GM21528 (cell line): ENCODE results near the gene SWAP70.
"Not testable (repeated sequence)": the region's sequence is repeated elsewhere in the genome, so short reads cannot be mapped to it uniquely, and the experiment has no call there.

Experiments used
- ATAC-seq: cut with Tn5 transposase; IDR thresholded peaks from one replicate; pipeline ENCODE4 v1.9.1; 2021; ENCODE audit warnings: mild to moderate bottlenecking, moderate library complexity; ENCODE audit not compliant: unreplicated experiment, low FRiP score

Gene SWAP70

DNA sequence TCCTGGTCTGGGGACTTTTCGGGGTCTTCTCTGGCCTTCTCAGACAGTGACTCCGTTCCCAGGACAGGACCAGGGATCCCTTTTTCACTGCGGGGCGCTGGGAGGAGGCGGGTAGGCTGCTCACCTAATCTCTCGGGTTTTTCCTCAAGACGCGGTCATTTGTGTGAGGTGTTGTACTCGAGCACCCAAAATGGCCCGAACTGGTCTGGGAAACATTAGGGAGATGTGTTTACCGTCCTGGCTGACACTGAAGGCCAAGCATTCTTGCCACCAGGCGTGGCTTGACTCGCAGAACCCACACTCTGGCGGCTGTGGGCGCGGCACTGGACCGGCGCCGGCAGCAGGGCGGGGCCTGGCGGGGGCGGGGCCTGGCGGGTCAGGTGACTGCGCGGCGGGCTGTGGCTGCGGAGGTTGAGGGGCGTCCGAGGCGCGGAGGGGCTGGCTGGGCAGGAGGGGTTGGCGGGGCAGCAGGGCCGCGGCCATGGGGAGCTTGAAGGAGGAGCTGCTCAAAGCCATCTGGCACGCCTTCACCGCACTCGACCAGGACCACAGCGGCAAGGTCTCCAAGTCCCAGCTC, at the start of gene SWAP70:
TSS of gene SWAP70 (plus strand) at position 379 of the 577 bp plus-strand sequence. CDS start at position 482, 103 bp downstream.
- ATAC-seq: peak; percentile 77

DNA sequence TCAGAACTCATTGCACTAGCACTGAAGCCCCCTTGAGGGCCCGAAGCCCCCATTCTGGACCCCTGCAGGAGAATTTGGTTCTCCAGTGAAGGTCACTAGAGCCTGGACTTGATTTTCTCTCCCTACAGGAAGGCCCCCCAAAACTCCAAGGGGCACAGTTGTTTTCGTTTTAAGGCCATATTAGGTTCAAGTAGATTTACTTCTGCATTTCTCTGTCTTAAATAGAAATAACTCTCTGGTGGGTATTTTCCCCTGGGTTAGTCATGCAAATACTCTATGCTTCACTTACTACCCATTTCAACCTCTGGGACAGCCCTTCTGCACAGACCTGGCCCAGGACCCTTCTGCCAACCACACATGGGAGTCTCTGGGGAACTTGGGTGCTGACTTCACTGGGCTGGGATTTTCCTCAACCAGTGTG, 48.8 kb upstream of the SWAP70 start:
- ATAC-seq: peak; percentile 46

DNA sequence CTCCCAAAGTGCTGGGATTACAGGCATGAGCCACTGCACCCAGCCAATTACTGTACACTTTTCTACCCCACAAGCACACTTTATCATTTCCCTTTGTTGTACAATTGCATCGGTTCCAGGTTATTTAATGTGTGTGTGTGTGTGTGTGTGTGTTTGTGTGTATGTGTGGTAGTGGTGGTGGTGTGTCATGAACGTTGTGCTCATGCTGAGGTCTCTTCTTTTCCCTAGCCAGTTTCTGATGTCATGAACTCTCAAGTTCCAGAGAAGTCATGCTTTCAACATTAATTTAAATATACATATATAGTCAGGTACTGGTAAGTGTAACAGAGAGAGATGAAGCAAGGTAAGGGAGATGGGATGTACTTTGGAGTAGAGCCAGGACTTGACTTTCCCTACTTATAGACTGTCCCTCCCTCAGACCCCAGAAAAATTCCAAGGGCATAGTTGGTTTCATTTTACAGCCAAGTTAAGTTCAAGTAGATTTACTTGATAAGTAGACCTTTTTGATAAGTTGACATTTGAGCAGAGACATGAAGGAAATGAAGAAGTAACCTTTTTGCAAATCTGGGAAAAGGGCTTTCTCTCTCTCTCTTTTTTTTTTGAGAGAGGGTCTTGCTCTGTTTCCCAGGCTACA, 47.7 kb upstream of the SWAP70 start:
- no peak for ATAC-seq

DNA sequence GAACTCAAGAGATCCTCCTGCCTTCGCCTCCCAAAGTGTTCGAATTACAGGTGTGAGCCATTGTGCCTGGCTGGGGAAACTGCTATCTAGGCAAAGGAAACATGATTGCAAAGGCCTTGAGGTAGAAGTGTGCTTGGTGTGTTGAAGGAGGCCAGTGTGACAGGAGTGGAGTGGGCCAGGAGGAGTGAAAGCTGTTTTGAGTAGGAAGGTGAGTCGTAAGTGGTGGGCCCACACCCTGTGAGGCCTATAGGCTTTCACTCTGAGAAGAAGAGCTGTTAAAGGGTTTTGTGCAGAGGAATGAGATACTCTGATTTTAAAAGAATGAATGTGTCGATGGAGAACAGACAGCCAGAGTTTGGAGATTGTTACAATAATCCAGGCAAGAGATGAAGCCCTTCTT, 47.0 kb upstream of the SWAP70 start:
- ATAC-seq: no peak

DNA sequence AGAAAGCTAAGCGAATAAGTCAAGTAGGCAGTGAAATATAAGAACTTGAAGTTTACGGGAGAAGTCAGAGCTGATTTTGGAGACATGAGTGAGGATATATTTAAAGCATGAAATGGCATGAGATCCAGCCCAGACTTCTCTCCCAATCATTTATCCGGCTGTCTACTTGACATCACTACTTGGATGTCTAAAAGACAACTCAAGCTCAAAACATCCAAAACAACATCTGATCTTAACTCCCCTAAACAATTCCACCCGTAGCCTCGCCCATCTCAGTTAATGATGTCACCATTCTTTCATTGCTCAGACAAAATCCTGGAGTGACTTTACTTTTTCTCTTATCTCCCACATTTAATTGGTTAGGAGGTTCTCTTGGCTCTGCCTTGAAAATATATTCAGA, 45.9 kb upstream of the SWAP70 start:
- ATAC-seq: no peak

DNA sequence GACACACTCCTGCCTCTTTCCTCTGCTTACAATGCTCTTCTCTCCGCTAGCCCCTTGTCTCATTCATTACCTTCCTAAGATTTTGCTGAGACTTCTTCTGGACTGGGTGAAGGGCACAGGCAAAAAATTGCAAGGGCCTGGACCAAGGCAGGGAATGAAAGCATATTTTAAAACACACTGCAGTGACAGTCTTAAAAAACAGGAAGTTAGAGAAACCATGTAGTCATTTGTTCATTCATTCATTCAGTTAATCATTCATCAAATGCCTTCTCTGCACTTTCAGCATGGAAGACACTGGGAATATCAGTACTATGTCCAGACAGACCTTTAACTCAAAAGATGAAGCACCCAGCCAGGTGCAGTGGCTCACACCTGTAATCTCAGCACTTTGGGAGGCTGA, 44.9 kb upstream of the SWAP70 start:
- no peak for ATAC-seq

DNA sequence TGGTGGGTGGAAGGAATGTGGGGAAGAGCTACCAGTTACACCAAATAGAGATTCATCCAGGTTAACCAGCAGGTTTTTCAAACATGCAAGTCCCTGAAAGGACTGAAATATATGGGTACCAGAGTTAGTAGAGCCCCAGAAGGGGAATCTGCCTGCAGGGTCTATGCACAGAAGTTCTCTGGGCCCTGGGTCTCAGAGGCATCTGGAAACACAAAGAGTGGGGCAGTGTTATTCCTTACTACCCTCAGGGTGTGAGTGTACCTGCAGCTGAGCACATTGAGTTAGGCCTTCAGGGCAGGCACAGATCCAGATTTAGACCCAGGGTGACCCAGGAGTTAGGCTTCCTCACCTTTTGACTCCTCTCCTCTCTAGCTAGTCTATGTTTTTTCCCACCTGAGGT, 43.9 kb upstream of the SWAP70 start:
- no peak for ATAC-seq

DNA sequence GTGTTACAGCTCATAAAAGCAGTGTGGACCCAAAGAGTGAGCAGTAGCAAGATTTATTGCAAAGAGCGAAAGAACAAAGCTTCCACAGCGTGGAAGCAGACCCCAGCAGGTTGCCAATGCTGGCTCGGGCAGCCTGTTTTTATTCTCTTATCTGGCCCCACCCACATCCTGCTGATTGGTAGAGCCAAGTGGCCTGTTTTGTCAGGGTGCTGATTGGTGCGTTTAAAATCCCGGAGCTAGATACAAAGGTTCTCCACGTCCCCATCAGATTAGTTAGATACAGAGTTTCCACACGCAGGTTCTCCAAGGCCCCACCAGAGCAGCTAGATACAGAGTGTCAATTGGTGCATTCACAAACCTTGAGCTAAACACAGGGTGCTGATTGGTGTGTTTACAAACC, 41.5 kb upstream of the SWAP70 start:
- ATAC-seq: not testable (repeated sequence)

DNA sequence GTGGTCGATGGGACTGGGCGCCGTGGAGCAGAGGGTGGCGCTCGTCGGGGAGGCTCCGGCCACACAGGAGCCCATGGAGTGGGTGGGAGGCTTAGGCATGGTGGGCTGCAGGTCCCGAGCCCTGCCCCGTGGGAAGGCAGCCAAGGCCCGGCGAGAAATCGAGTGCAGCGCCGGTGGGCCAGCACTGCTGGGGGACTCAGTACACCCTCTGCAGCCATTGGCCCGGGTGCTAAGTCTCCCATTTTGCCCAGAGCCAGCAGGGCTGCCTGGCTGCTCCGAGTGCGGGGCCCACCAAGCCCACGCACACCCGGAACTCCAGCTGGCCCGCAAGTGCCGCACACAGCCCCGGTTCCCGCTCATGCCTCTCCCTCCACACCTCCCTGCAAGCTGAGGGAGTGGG, 40.8 kb upstream of the SWAP70 start:
- not testable (repeated sequence) for ATAC-seq

DNA sequence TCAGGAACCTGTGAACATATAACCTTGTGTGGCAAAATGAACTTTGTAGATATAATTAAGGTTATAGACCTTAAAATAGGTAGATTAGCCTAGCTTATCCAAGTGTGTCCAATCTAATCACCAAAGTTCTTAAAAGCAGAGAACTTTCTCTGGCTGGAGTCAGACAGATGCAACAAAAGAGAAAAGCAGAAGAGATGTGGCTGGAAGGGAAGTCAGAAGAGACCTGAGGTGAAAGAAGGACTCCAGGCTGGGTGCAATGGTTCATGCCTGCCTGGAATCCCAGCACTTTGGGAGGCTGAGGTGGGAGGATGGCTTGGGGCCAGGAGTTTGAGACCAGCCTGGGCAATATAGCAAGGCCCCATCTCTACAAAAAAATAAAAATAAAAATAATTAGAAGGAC, 39.4 kb upstream of the SWAP70 start:
- no peak for ATAC-seq

DNA sequence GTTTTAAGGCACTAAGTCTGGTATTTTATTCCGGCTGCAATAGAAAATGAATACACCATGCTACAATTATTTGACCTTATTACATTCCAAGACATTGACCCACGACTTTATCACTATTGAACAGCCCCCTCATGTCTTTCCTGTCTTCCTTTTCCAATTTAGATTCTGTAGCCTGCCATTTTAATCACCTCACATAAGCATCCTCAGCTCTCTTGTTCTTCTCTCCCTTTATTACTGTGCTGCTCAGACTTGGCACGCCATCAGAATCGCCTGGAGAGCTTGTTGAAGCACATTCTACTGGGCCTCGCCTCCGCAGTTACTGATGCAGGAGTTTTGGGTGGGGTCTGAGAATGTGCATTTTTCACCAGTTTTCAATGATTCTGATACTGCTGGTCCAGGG, 38.7 kb upstream of the SWAP70 start:
- ATAC-seq: no peak

DNA sequence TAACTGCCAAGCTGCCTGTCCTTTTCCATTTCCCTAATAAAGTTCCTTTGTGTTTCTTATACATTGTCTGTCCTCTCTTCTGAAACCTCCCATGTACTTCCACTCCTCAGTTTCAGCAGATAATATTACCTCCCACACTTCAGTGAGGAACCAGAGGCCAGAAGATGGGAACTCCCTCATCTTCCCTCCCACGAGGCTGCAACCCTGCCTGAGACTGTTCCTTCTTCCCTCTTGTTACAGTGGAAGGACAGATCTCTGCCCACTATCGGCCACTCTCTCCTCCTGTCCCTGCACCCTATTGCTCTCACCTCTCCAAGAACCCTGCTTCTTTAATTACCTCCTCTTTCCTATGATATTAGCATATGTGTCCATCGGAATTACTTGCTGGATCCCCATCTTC, 38.1 kb upstream of the SWAP70 start:
- no peak for ATAC-seq

DNA sequence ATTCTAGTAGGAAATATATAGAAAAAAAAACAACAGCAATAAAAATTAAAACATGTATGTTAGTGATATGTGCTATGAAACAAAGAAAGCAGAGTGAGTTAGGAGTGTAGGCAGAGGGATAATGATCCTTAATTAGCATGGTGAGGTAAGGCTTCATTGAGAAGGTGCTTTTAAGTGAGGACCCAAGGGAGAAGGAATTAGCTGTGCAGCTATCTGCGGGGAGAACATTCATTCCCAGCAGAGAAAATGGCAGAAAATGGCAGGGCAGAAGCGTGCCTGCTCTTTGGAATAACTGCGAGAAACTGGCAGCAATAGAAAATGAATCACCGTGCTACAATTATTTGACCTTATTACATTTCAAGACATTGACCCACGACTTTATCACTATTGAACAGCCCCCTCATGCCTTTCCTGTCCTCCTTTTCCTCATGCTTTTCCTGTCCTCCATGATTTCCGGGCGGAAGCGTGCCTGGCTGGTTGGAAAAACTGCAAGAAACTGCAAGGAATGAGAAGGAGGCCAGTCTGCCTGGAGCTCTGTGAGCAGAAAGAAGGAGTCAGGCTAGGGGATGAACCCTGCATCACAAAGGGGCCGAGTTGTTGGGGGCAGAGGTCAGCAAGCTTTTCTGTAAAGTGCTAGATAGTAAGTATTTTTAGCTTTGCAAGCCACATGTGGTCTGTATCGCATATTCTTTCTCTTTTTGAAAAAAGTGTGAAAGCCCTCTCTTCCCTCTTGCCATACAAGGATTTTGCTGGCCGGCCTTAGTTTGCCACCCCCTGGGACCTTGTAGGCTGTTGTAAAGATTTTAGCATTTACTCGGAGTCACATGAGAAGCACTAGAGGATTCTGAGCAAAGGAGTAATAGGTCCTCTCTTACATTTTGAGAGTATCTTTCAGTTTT, 37.1 kb upstream of the SWAP70 start:
- ATAC-seq: no peak

DNA sequence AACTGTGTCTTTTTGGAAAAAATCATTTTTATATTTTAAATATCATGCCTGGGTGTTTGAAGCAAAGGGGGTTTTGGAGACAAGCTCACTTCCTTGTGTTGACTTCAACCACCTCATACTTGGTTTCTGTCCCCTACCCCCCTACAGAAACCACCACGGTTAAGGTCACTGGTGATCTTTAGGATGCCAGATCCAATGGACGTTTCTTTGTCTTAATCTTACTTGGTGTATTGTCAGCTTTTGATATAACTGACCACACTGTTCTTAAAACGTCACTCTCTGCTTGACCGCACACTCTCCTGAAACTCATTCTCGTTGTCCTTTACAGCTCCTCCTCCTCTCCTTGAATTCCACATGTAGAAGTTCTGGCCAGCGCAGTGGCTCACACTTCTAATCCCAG, 34.8 kb upstream of the SWAP70 start:
- no peak for ATAC-seq

DNA sequence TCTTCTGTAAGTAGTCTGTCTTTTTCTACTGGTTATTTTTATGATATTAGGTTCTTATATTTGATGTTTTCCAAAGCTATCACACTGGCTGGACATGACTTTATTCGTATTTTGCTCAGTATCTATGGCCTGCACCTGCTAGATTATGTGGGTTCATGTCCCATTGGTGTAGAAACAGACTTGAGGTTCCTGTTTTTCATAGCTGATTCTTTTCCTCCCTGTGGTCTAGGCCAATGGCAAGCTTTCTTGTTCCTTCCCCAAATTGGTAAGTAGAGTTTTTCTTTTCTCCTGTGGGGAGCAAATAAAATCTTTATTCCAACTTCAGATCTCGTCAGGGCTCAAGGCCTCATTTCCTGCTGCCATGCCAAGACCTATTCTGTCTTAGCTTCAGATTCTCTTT, 30.2 kb upstream of the SWAP70 start:
- ATAC-seq: no peak

DNA sequence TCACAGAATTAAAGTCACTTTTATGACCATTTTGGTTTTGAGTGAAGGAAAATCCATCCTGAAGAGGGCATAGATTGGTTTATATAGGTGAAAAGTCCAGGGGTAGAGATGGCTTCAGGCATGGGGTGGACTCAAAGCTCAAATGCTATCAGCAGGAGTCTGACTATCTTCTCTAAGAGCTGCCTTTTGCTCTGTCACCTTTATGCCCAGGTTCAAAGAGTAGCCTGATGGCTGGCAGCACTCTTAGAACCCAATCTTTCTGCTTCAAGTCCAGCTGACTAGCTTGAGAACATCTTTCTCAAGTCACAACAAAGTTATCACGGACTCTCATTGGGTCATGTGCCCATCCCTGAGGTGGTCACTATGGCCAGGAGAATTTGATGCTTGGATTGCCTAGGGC, 27.2 kb upstream of the SWAP70 start:
- ATAC-seq: no peak

DNA sequence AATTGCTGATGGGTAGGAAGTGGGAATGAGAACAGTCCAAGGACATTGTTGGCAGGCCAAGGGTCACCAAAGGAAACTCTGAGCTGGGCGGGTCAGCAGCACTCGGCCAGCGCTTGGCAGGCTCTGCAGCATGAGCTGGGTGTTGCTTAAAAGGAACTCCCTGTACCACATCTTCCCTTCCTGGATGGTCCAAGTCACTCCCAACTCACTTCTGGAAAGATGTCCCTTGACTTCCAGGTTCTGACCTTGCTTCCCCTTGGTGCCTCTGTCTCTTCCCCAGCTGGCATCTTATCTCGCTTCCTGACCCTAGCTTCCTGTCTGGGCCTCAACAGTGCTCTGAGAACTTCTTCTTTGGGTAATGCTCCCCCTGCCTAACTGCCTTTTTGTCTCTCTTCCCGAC, 24.8 kb upstream of the SWAP70 start:
- ATAC-seq: no peak

DNA sequence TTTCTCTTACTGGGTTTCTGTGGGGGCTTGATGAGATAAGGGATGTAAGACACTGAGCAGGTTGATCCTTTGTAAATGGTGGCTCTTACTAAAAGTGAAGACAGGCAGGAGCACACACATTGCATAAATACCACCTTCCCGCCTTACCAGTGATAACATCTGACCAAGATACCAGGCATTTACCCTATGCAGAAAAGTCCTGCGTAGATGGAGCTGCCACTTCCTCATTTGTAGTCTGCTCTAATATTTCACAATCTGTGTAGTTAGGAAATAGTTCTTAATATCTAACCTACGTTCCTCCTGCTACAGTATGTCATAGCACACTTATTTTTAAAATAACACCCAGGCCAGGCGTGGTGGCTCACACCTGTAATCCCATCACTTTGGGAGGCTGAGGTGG, 23.9 kb upstream of the SWAP70 start:
- ATAC-seq: no peak

DNA sequence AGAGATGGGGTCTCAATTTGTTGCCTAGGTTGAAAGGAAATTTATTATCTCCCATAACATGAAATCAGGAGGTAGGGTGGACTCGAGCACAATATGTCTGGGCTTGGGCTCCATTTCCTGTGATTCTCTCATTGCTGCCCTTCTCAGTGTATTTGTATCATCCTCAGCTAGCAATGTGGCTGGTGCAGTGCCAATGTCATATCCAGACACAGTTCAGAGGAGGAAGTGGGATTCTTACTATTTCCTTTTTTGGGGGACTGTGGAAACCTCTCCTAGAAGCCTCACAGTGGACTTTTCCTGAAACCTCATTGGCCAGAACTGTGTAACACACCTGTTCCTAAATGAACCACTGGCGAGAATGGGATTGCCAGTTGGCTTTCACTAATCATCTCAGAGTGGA, 21.0 kb upstream of the SWAP70 start:
- no peak for ATAC-seq

DNA sequence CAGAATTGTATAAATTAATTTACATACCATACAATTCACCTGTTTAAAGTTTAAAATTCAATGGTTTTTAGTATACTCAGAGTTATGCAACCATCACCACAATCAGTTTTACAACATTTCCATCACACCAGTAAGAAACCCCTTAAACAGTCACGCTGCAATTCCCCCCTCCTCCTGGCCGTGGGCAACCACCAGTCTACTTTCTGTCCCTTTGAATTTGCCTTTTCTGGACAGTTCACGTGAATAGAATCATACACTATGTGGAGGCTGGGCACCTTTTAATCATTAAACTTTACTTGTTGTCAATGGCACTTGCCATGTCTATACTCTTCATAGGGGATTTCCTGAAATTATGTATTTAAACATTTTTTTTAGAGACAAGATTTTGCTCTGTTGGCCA, 20.1 kb upstream of the SWAP70 start:
- peak; percentile 63 for ATAC-seq

DNA sequence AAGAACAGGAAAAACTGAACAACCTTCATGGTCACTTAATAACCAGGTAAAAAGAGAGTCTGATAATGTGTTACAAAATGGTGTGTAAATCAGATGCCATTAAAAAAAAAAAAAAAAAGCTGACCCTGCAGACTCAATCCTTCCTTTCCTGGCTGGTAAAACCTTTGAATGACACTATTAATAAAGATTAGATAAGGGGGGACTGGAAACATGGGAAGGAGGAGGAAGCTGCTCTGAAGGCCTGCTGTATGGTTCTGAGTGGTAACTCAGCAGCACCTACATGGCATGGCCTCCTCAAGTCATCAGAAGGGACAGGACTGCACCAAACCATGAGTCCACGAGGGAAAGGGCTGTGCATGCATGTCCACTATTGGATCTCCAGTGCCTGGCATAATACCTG, 18.0 kb upstream of the SWAP70 start:
- no peak for ATAC-seq

DNA sequence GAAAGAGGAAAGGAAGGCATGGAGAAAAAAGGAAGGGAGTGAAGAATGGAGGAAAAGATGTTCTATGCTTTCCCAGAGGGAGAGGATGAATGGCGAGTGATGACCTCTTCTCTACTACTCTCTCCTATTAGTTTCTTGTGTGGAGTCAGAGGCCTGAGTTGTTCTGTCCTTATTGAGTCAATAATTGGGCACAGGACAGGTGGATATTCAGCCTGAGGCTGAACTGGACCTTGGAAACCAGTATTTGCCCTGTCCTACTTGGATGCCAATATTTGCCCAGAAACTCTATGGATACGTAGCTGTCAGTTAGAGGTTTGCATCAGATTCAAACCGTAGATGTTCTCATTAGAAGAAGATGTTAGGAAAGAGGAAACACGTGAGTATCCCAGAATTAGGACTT, 17.6 kb upstream of the SWAP70 start:
- no peak for ATAC-seq
